Calu3 (cell line): ENCODE measurements around the gene KCNA10. TPM values are rescaled to one million over a fixed set of nuclear protein-coding genes. Genes with fewer than 3 reads are reported as not detected.

Experiments used
- BruUV-seq: library from RNA; stranded (reverse); fragments of 400-500 nt; replicated peaks from 2 replicates; lab custom pipeline; 2021; lab: Mats Ljungman, UMichigan
- CTCF ChIA-PET: fragments of 300-600 bp; sonication (Branson Sonifier 250); formaldehyde crosslinking; loops from one replicate; lab custom pipeline; 2022; ENCODE audit warnings: antibody characterized with exemption; lab: Charles Lee
- DNase-seq: peaks from one replicate; pipeline ENCODE4 v3.0.0; 2022
- H3K27ac Mint-ChIP-seq: one replicate; pipeline ENCODE4 v1.8.0; 2022; ENCODE audit warnings: mixed read lengths; ENCODE audit not compliant: unreplicated experiment
- H3K27me3 Mint-ChIP-seq: one replicate; pipeline ENCODE4 v1.8.0; 2022; ENCODE audit warnings: mixed read lengths; ENCODE audit not compliant: unreplicated experiment
- H3K36me3 Mint-ChIP-seq: one replicate; pipeline ENCODE4 v1.8.0; 2022; ENCODE audit warnings: mild to moderate bottlenecking, moderate library complexity, mixed read lengths; ENCODE audit not compliant: insufficient read depth, unreplicated experiment
- H3K4me1 Mint-ChIP-seq: one replicate; pipeline ENCODE4 v1.8.0; 2022; ENCODE audit warnings: mild to moderate bottlenecking, low read depth, mixed read lengths; ENCODE audit not compliant: unreplicated experiment
- H3K4me3 Mint-ChIP-seq: one replicate; pipeline ENCODE4 v1.8.0; 2022; ENCODE audit warnings: mild to moderate bottlenecking, low read depth, moderate library complexity, mixed read lengths; ENCODE audit not compliant: unreplicated experiment
- H3K9me3 Mint-ChIP-seq: one replicate; pipeline ENCODE4 v1.8.0; 2022; ENCODE audit warnings: low read depth, mixed read lengths; ENCODE audit not compliant: unreplicated experiment
- CTCF ChIP-seq: fragments of 200-600 bp; IDR thresholded peaks from one replicate; pipeline ENCODE4 v1.8.0; 2022; ENCODE audit warnings: antibody characterized with exemption; ENCODE audit not compliant: unreplicated experiment
- intact Hi-C: fragments of 100-400 bp; cut with micrococcal nuclease; formaldehyde crosslinking; loops from one replicate; pipeline ENCODE4 v1.10.0; 2022; ENCODE audit not compliant: unreplicated experiment
- total RNA-seq: library from RNA; stranded (reverse); gene quantifications from 2 replicates; pipeline ENCODE4 v1.2.3, GENCODE V29; 2022

Gene KCNA10
- total RNA-seq, 1 experiment from 2014 or later, result not detected

DNA sequence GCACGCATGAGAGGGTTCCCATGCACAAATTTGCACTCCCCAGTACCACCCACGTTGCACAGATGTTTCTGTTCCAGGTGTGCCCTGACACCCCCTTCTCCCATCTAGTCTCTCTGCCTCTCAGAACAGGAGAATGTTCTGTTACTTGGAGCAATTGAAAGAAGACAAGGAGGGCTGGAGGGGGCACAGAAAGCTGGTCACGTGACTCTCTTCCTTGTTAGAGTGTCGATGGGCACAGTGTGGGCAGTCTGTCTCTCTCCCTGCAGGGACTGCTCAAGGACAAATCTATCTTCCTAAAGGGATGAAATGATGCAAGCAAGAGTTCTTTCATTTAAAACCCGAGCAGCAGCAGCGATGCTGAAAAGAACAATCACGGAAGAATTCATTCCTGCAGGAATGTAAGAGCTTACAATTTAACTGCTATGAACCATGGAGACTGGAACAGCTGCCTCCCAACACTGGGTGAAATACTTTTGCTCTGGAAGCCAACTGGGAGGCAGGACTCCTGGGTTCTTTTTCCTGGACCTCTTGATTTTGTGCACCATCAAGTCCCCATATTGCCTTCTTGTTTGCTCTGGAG lies 7.3 kb upstream of the KCNA10 start:
- BruUV-seq, result no TSS peak
- Mint-ChIP-seq H3K27me3 (peaks cover 92% of the 10 kb centered on the region), H3K4me3 (no peak overlapping the region), H3K27ac (no peak overlapping the region), H3K36me3 (no peaks in the 10 kb centered on the region), H3K4me1 (peaks cover 6% of the 10 kb centered on the region), H3K9me3 (no peaks in the 10 kb centered on the region)
- CTCF ChIA-PET, result no interaction called here
- intact Hi-C loops, result no loop called here
- DNase-seq, result no peak
- TF ChIP-seq CTCF, result no peak

GRCh38 chr1:110525249-110525595 lies 6.2 kb upstream of the KCNA10 start:
- Mint-ChIP-seq H3K27ac (no peak overlapping the region), H3K4me1 (peaks cover 6% of the 10 kb centered on the region), H3K9me3 (no peaks in the 10 kb centered on the region), H3K36me3 (no peaks in the 10 kb centered on the region), H3K4me3 (no peak overlapping the region), H3K27me3 (peaks cover 89% of the 10 kb centered on the region)
- peak; percentile 4 for DNase-seq
- intact Hi-C loops, result loop anchor here (2.0 kb wide), 2 partner anchors 90 to 256 kb away; no protein-coding TSS in a partner anchor
- no TSS peak for BruUV-seq
- CTCF ChIA-PET, result interaction anchor here (1.0 to 1.2 kb wide), 2 partner anchors 69 to 91 kb away, joined by 3 to 4 read pairs; no protein-coding TSS in a partner anchor
- no peak for TF ChIP-seq CTCF

DNA sequence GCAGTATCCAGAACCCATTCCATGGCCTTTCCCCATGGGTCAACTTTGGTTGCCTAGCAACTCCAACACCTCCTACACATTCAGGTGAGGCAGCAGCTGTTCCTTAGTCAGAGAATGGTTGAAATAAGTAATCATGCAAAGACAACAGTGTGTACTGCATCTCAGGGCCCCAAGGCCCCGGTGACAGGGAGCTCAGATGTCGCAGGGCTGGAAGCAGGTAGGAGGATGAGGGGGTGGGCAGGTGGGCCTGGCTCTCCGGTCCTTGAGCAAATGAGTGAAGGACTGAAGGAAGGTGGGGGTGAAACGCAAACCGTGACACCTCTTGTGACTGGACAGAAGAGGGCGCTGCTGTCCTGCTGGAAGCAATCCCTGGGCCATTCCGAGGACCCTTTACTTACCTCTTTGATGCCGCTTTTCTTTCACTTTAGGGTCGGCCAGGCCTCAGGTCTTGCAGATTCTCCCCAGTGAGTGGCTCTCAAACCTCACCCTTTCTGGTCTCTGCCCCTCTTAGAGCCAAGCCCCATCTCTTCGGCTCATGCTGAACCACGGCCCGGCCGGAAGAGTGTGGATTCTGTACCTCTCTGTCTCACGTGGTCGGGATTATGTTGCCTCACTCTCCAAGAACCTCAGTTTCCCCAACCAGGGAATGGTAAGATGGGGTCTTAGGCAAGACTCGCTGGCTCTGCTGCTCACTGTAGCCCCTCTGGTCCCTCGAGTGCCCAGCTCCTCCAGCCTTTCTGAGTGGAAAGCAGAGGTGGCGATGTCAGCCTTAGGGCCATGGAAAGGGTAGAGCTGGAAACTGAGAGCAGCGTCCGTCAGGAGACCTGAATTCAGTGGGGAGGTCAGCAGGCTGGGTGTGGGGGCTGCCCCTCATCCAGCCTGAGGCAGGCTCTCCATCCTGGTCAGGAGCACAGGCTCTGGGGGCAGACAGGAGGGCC lies 5.6 kb upstream of the KCNA10 start:
- no TSS peak for BruUV-seq
- peaks cover 83% of the 10 kb centered on the region for H3K27me3 Mint-ChIP-seq
- H3K9me3 Mint-ChIP-seq, result no peaks in the 10 kb centered on the region
- no peak overlapping the region for H3K4me3 Mint-ChIP-seq
- peak; percentile 51 for TF ChIP-seq CTCF
- no peak overlapping the region for H3K27ac Mint-ChIP-seq
- peaks cover 6% of the 10 kb centered on the region for H3K4me1 Mint-ChIP-seq
- intact Hi-C loops, result loop anchor here (2.0 to 5.0 kb wide), 3 partner anchors 90 to 256 kb away; no protein-coding TSS in a partner anchor
- CTCF ChIA-PET, result interaction anchor here (1.0 to 1.2 kb wide), 2 partner anchors 70 to 92 kb away, joined by 3 to 4 read pairs; no protein-coding TSS in a partner anchor
- H3K36me3 Mint-ChIP-seq, result no peaks in the 10 kb centered on the region
- peak; percentile 37 for DNase-seq

- TF ChIP-seq CTCF, result no peak
- Mint-ChIP-seq H3K9me3 (no peaks in the 10 kb centered on the region), H3K27ac (no peak overlapping the region), H3K4me1 (peaks cover 6% of the 10 kb centered on the region), H3K27me3 (peaks cover 68% of the 10 kb centered on the region), H3K4me3 (no peak overlapping the region), H3K36me3 (no peaks in the 10 kb centered on the region)
- CTCF ChIA-PET, result interaction anchor here (1.0 kb wide), 1 partner anchor 96 kb away, joined by 3 read pairs; no protein-coding TSS in a partner anchor
- BruUV-seq, result no TSS peak
- no peak for DNase-seq
- intact Hi-C loops, result loop anchor here (5.0 kb wide), 1 partner anchor 244 kb away; no protein-coding TSS in a partner anchor
These were observed 4.0 kb upstream of the KCNA10 start for GRCh38 chr1:110523011-110523410.
